KOPT-K1 (cell line): Measurements from ENCODE around the gene IGFL2.
"Not testable (repeated sequence)": the region's sequence is repeated elsewhere in the genome, so short reads cannot be mapped to it uniquely, and the experiment has no call there.

Experiments
- H3K27ac ChIP-seq: fragments of 200-600 bp; sonication (generic); 2 replicates; pipeline ENCODE4 v1.5.1; 2016; ENCODE audit warnings: antibody characterized with exemption, mild to moderate bottlenecking, low read depth, low read length; ENCODE audit not compliant: poor library complexity, severe bottlenecking
- H3K36me3 ChIP-seq: fragments of 200-600 bp; sonication (generic); 2 replicates; pipeline ENCODE4 v1.5.1; 2017; ENCODE audit warnings: antibody characterized with exemption, mild to moderate bottlenecking, low read length, moderate library complexity; ENCODE audit not compliant: insufficient read depth
- H3K9me3 ChIP-seq: fragments of 200-600 bp; sonication (generic); 2 replicates; pipeline ENCODE4 v1.5.1; 2017; ENCODE audit warnings: antibody characterized with exemption, low read length, mild to moderate bottlenecking; ENCODE audit not compliant: insufficient read depth, poor library complexity, severe bottlenecking

Gene IGFL2

DNA sequence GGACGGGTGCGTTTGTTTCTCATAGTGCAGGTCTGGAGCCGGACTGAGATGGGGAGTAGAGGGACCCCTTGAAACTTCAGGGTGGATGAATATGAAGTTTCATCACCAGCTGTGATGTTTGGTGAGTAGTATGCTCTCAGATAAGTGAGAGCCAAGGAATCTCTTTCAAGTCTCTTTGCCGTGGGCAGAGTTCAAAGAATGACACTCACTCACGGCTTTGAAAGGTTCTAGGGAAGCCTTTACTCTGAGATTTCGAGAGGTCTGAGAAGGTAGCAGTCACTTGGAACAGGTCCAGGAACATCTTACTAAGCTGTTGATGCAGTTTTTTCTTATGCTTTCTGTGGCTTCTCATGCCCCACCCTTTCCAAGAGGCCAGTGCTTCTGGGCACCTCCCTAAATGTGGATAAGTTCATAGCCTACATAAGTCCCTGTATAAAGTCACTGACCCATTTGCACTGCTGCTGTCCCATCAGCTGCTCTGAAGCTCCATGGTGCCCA lies at the start of gene IGFL2:
Gene IGFL2, plus strand, starts transcription at position 448 of the 498 bp plus-strand sequence. Its CDS starts 41 bp downstream, at position 489.
- no peak within 1 kb of the TSS for H3K27ac ChIP-seq
- no peaks in the 10 kb centered on the region for H3K9me3 ChIP-seq
- H3K36me3 ChIP-seq: no peaks in the 10 kb centered on the region

DNA sequence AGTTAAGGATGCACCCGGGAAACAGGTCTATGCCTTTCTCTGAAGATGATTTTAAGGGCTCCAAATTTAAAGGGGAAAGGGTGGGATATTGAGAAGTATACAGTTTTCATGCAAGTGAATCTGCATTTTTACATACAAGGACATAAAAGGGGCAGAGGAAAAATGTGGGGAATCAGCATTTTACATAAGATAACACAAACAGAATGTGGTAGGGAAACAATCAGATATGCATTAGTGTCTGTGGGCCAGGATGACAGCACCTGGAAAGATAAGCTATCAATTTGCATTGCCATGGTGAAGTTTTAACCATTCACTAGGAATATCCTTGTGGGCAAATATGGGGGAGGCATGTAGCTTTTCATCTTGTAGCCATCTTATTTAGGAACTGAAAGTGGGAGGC lies 47.7 kb upstream of the IGFL2 start:
- H3K9me3 ChIP-seq: no peaks in the 10 kb centered on the region
- no peaks in the 10 kb centered on the region for H3K36me3 ChIP-seq
- no peak overlapping the region for H3K27ac ChIP-seq

DNA sequence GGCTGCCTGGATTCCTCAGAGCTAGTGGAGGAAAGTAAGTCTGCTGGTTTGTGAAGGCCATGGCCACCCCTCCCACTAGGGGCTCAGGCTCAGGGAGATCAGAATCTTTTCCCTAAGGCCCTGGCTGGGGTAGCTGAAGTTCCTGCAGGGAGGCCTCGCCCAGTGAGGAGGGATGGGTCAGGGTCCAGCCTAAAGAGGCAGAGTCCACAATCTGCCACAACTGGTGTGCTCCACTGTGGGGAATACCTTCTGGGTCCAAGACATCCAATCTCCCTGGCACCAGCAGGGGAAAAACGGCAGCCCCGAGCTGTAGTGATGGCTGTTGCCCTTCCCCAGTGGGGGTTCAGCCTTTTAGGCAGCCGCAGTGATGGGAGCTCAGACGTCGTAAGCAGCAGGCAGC lies 46.7 kb upstream of the IGFL2 start:
- no peaks in the 10 kb centered on the region for H3K9me3 ChIP-seq
- H3K36me3 ChIP-seq: no peaks in the 10 kb centered on the region

DNA sequence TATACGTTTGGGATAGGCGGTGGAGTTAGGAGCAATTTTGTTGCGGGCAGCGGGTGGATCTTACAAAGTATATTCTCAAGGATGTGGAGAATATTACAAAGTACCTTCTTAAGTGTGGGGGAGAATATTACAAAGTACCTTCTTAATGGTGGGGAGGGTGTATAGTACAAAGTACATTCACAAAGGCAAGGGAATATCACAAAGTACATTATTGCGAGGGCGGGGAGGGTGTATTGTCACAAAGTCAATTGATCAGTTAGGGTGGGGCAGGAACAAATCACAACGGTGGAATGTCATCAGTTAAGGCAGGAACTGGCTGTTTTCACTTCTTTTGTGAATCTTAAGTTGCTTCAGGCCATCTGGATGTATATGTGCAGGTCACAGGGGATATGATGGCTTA lies 45.7 kb upstream of the IGFL2 start:
- H3K36me3 ChIP-seq, H3K27ac ChIP-seq, H3K9me3 ChIP-seq: not testable (repeated sequence)

More for the DNA sequence above, 46.7 kb upstream of the IGFL2 start:
- no peak overlapping the region for H3K27ac ChIP-seq

DNA sequence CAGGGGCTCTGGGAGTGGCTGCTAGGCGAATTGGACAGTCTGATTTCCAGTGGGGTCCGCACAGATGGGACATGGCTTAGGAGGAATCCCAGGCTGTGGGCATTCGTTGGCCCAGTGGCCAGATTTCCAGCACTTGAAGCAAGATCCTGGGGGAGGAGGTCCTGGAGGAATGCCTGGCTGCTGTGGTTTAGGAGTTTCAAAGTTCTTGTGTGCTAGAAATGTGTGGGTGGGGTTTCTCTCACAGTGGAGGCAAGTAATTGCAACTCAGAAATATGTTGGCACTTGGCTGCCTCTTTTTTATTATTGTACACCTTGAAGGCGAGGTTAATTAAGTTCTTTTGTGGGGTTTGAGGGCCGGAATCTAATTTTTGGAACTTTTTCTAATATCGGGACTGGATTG lies 40.7 kb upstream of the IGFL2 start:
- Histone ChIP-seq H3K9me3 (no peaks in the 10 kb centered on the region), H3K27ac (no peak overlapping the region), H3K36me3 (no peaks in the 10 kb centered on the region)

DNA sequence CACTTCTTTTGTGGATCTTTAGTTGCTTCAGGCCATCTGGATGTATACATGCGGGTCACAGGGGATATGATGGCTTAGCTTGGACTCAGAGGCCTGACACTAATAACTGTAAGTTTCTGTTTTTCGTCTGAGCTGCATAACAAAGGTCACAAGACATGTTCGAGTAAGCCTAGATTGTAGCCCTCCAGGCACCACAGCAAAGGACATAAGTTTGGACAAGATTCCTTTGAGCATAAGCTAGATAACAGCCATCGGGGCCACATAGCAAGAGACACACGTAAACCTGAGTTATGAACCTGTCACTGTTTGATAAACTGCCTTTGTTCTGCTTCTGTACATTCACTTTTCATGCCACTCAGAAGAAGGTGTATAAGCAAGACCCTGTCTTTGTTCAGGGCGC lies 38.2 kb upstream of the IGFL2 start:
- Histone ChIP-seq H3K36me3 (no peaks in the 10 kb centered on the region), H3K27ac (no peak overlapping the region)

GRCh38 chr19:46111376-46111775 lies 36.7 kb upstream of the IGFL2 start:
- Histone ChIP-seq H3K27ac (no peak overlapping the region), H3K9me3 (no peaks in the 10 kb centered on the region), H3K36me3 (no peaks in the 10 kb centered on the region)

More for the DNA sequence above, 38.2 kb upstream of the IGFL2 start:
- no peaks in the 10 kb centered on the region for H3K9me3 ChIP-seq

- H3K9me3 ChIP-seq: no peaks in the 10 kb centered on the region
- no peak overlapping the region for H3K27ac ChIP-seq
- H3K36me3 ChIP-seq: no peaks in the 10 kb centered on the region
Observed at GRCh38 chr19:46112527-46112926, 35.5 kb upstream of the IGFL2 start.

DNA sequence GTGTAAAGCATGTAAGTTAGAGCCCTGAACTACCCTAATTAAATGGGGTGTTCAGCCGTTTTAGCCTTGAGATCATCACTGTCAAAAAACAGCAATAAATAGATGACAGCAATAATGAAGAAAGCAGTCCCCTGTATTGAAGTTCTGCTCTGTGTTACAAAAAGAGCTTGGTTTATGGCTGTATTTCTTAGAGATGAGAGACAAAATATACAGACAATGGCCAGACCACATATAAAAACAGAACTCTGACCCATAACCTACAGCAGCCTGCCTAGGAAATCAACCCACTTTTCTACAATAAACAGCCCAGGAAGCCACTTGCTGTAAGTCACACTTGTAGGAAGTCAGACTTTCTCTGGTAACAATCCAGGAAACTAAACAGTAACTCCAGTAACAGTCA lies 34.3 kb upstream of the IGFL2 start:
- no peak overlapping the region for H3K27ac ChIP-seq
- H3K9me3 ChIP-seq: no peaks in the 10 kb centered on the region
- no peaks in the 10 kb centered on the region for H3K36me3 ChIP-seq

- Histone ChIP-seq H3K27ac (no peak overlapping the region), H3K9me3 (no peaks in the 10 kb centered on the region)
Observed at GRCh38 chr19:46115396-46116106, 32.5 kb upstream of the IGFL2 start.

GRCh38 chr19:46116121-46116520 lies 31.9 kb upstream of the IGFL2 start:
- Histone ChIP-seq H3K36me3 (no peaks in the 10 kb centered on the region), H3K9me3 (no peaks in the 10 kb centered on the region), H3K27ac (no peak overlapping the region)

More at GRCh38 chr19:46115396-46116106, 32.5 kb upstream of the IGFL2 start:
- H3K36me3 ChIP-seq: no peaks in the 10 kb centered on the region

GRCh38 chr19:46118136-46118535 lies 29.9 kb upstream of the IGFL2 start:
- Histone ChIP-seq H3K36me3 (no peaks in the 10 kb centered on the region), H3K27ac (no peak overlapping the region), H3K9me3 (no peaks in the 10 kb centered on the region)

DNA sequence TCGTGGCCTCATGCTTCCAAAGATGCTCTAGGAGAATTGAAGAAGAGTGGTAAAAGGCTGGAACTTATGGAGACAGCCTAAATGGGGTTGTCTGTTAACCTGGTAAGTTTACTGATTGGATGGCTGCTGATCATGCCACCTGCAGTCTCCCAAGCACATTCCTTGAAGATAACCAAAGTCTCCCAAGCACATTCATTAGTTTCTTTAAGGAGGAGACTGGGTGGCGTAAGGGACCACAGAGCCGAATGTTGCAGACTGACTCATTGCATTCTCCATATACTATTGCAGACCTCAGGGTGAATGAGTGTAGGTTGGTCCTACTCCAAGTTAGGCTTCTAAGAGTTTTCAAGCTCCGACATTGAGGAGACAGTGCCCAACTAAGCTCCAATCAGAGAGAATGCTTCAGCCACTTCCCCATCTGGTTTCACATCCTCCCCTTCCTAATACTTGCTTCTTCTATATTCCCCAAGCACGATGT lies 23.4 kb upstream of the IGFL2 start, which contains the start of gene IGFL3:
Gene IGFL3, minus strand, starts transcription at position 51 of the 478 bp plus-strand sequence. Its CDS starts 39 bp downstream, at position 12.
- Histone ChIP-seq H3K27ac (no peak within 1 kb of the TSS), H3K36me3 (no peaks in the 10 kb centered on the region), H3K9me3 (no peaks in the 10 kb centered on the region)

GRCh38 chr19:46125447-46125846 lies 22.6 kb upstream of the IGFL2 start:
- Histone ChIP-seq H3K27ac (no peak overlapping the region), H3K9me3 (no peaks in the 10 kb centered on the region), H3K36me3 (no peaks in the 10 kb centered on the region)

DNA sequence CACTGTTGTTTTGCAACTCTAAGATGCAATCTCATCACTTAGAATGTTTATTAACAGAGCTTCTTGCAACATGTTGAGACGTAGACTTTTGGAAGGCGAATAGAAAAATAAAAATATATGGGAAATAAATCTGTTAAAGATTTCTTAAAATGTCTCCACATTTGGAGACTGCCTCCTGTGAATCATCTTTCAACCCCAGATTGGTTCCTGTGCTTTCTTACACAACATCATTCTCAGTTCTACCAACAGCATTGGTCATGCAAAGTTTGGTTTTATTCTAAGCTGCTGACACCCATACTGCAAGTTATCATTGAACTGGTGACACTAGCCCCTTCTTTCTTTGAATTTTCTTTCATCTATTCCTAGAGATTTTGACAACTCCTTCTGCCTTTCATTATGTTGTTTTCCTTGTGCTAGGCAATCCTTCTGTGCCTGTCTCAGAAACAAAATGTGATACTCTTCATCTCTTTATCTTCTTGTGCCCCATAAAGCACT lies 21.9 kb upstream of the IGFL2 start:
- H3K9me3 ChIP-seq: no peaks in the 10 kb centered on the region
- H3K36me3 ChIP-seq: no peaks in the 10 kb centered on the region
- no peak overlapping the region for H3K27ac ChIP-seq
